Ramos (cell line): ENCODE data around the gene WWC1.
"Not testable (repeated sequence)": the region's sequence is repeated elsewhere in the genome, so short reads cannot be mapped to it uniquely, and the experiment has no call there.

Source experiments
- in situ Hi-C: fragments of 300-500 bp; cut with MboI; formaldehyde crosslinking; loops from one replicate; pipeline ENCODE4 v1.14.3; 2022; ENCODE audit warnings: low sequenced_read_pairs; ENCODE audit not compliant: unreplicated experiment

Gene WWC1

GRCh38 chr5:168284809-168285208 lies 6.6 kb upstream of the WWC1 start:
- in situ Hi-C loops = no loop called here

GRCh38 chr5:168285696-168286095 lies 5.7 kb upstream of the WWC1 start:
- in situ Hi-C loops = no loop called here

- in situ Hi-C loops = no loop called here
These were observed 5.1 kb upstream of the WWC1 start for GRCh38 chr5:168286386-168286785.

- in situ Hi-C loops = not testable (repeated sequence)
These were observed 4.6 kb upstream of the WWC1 start for GRCh38 chr5:168286863-168287262.

- in situ Hi-C loops = no loop called here
These were observed 4.1 kb upstream of the WWC1 start for GRCh38 chr5:168287362-168287761.

- in situ Hi-C loops = no loop called here
These were observed 2.8 kb upstream of the WWC1 start for GRCh38 chr5:168288349-168289245.

- in situ Hi-C loops = no loop called here
These were observed 523 bp upstream of the WWC1 start for GRCh38 chr5:168290902-168291341.

GRCh38 chr5:168291964-168292785 lies 730 bp downstream of the WWC1 start:
- in situ Hi-C loops = no loop called here

GRCh38 chr5:168292786-168293696 lies 1.6 kb downstream of the WWC1 start:
- in situ Hi-C loops = no loop called here

GRCh38 chr5:168295574-168296201 lies 4.2 kb downstream of the WWC1 start:
- in situ Hi-C loops = no loop called here

- in situ Hi-C loops = no loop called here
These were observed 5.2 kb downstream of the WWC1 start for GRCh38 chr5:168296682-168297081.

- in situ Hi-C loops = no loop called here
These were observed 7.5 kb downstream of the WWC1 start for GRCh38 chr5:168298949-168299348.

GRCh38 chr5:168299372-168299771 lies 7.9 kb downstream of the WWC1 start:
- in situ Hi-C loops = no loop called here

- in situ Hi-C loops = no loop called here
These were observed 9.1 kb downstream of the WWC1 start for GRCh38 chr5:168300326-168301182.

- in situ Hi-C loops = no loop called here
These were observed 10.3 kb downstream of the WWC1 start for GRCh38 chr5:168301593-168302390.

- in situ Hi-C loops = no loop called here
These were observed 11.3 kb downstream of the WWC1 start for GRCh38 chr5:168302785-168303184.

GRCh38 chr5:168303393-168304025 lies 12.1 kb downstream of the WWC1 start:
- in situ Hi-C loops = no loop called here

GRCh38 chr5:168304349-168304748 lies 12.9 kb downstream of the WWC1 start:
- in situ Hi-C loops = no loop called here
